ENCODE data around the gene USP6.

- TF ChIP-seq CTCF (conservative IDR thresholded peaks at IDR 0.05; ENCODE audit: low read depth, low read length) (no peak), EZH2 (IDR thresholded peaks at IDR 0.05; ENCODE audit: low read length, unreplicated experiment) (no peak)
Observed at GRCh38 chr17:5194346-5194745, 78.5 kb downstream of the USP6 start.
